Memory B cell (primary cell): ENCODE results near the gene TAC3.
"Not testable (repeated sequence)": the region's sequence is repeated elsewhere in the genome, so short reads cannot be mapped to it uniquely, and the experiment has no call there.

Experiments used
- ATAC-seq: fragments of 150-1000 bp; cut with Tn5 transposase; 2 replicates; pipeline ENCODE4 v1.10.0; 2021; ENCODE audit warnings: low read depth, mild to moderate bottlenecking, moderate library complexity
- DNase-seq, 2 donors: peaks; one replicate each; pipeline ENCODE4 v3.0.0; 2022; ENCODE audit warnings: low spot score in 2 of 2
- H3K27ac Mint-ChIP-seq: one replicate; pipeline ENCODE4 v1.8.0; 2022; ENCODE audit warnings: mild to moderate bottlenecking, moderate library complexity, mixed read lengths
- H3K27me3 Mint-ChIP-seq: one replicate; pipeline ENCODE4 v1.8.0; 2022; ENCODE audit warnings: mixed read lengths
- H3K36me3 Mint-ChIP-seq: one replicate; pipeline ENCODE4 v1.8.0; 2022; ENCODE audit warnings: mild to moderate bottlenecking, mixed read lengths
- H3K4me1 Mint-ChIP-seq: one replicate; pipeline ENCODE4 v1.8.0; 2022; ENCODE audit warnings: mixed read lengths
- H3K4me3 Mint-ChIP-seq: one replicate; pipeline ENCODE4 v1.8.0; 2022; ENCODE audit warnings: mild to moderate bottlenecking, moderate library complexity, mixed read lengths
- H3K9me3 Mint-ChIP-seq: one replicate; pipeline ENCODE4 v1.8.0; 2022; ENCODE audit warnings: mixed read lengths

The TAC3 gene

DNA sequence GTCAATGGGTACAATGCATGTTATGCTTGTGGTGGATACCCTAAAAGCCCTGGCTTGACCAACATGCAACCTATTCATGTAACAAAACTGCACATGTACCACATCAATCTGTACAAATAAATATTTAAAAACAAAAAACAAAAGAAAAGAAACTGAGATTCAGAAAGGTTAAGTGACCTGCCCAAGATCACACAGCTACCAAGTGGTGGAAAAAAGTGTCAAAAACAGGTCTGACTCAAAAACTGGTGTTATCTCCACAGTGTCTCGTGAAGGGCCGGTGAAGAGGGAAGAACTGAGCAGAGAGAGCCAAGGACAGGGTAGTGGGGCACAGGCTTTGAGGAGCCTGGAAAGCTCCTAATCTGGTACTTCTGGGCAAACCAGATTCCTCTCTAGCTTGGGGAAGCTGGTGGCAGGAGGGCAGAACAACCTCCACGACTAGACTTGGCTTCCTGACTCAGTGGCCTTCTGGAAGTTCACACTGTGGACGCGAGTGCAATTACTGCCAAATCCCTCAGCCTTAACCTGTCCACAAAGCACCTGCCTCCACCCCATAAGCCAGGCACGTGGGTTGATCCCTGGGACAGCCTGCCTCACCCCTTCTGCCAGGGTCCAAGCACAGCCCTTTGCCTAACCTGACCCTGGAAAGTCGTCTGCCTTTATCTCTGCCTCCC lies 25.5 kb downstream of the TAC3 start:
- H3K9me3 Mint-ChIP-seq, result no peaks in the 10 kb centered on the region
- no peak for ATAC-seq

DNA sequence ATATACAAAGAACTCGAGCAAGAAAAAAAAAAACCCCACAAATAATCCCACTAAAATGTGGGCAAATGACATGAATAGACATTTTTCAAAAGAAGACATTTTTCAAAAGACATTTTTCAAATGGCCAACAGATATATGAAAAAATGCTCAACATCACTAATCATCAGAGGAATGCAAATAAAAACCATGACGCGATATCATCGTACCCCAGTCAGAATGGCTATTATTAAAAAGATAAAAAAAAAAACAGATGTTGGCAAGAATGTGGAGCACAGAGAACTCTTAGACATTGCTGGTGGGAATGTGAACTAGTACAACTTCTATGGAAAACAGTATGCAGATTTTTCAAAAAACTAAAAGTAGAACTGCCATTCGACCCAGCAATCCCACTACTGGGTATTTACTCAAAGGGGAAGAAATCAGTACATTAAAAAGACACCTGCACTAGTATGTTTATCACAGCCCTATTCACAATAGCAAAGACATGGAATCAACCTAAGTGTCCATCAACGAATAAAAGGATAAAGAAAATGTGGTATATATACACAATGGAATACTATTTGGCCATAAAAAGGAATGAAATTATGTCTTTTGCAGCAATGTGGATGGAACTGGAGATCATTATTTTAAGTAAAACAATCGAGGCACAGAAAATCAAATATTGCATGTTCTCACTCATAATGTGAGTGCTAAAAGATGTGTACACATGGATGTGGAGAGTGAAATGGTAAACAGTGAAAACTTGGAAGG lies 26.3 kb downstream of the TAC3 start:
- no peaks in the 10 kb centered on the region for H3K27me3 Mint-ChIP-seq
- ATAC-seq (no peak), DNase-seq (peak in 1 of 2 donors; percentile 0)
- peaks cover 10% of the 10 kb centered on the region for H3K4me1 Mint-ChIP-seq
- H3K27ac Mint-ChIP-seq, result no peak overlapping the region
- no peaks in the 10 kb centered on the region for H3K9me3 Mint-ChIP-seq
- peaks cover 4% of the 10 kb centered on the region for H3K36me3 Mint-ChIP-seq
- H3K4me3 Mint-ChIP-seq, result no peak overlapping the region

More for the DNA sequence above, 25.5 kb downstream of the TAC3 start:
- no peak for DNase-seq
- Mint-ChIP-seq H3K4me1 (peaks cover 10% of the 10 kb centered on the region), H3K36me3 (peaks cover 5% of the 10 kb centered on the region), H3K4me3 (no peak overlapping the region), H3K27ac (no peak overlapping the region), H3K27me3 (no peaks in the 10 kb centered on the region)

DNA sequence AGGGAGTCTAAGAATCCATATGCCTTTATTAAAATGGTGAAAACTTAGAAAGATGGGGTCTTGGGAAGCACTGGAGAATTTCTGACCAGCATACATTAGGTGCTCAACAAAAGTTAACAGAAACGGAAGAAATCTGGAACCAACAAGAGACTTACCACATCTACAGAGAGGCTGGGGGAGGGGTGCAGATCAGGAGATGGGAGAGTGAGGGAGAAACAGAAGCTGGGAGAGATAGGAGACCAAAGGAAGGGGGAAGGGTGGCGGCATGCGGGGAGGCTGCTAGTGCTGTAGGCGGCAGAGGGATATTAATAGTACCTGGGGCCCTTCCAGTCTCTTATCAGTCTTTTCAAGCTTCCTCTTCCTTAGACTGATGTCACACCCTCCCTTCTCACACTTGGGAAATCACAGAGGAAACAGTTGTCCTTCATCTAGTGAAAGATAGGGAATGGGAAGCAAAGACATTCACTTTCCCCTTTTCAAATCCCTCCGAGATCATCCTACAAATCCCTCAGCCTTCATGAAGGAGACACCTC lies 28.1 kb downstream of the TAC3 start:
- H3K9me3 Mint-ChIP-seq, result no peaks in the 10 kb centered on the region
- H3K27me3 Mint-ChIP-seq, result no peaks in the 10 kb centered on the region
- H3K36me3 Mint-ChIP-seq, result peaks cover 2% of the 10 kb centered on the region
- peaks cover 10% of the 10 kb centered on the region for H3K4me1 Mint-ChIP-seq
- ATAC-seq, result no peak
- no peak overlapping the region for H3K4me3 Mint-ChIP-seq
- DNase-seq, result peak in 1 of 2 donors; percentile 0
- H3K27ac Mint-ChIP-seq, result no peak overlapping the region

DNA sequence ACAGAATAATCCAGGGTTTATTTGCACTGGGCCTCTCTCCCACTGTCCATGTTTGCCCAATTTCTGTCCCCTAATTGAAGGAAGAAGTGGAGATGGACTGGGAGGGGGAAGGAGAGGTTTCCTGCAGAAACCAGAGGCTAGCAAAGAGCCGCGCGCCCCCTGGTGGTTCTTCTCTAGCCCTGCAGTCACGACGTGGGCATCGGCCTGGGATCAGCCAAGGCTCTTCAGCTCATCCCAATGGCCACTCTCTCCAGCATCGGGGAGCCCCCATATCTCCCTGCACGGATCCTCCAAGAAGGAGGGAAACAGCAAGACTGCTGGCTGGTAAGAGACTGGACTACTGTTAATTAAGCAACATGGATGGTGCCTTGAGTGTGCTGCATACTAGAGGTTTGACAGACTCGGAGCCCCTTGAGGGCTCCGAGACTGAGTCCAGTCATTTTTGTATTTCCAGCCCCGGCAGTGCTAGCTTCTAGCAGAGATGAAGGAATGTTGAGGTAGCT lies 28.7 kb downstream of the TAC3 start:
- H3K4me1 Mint-ChIP-seq, result peaks cover 10% of the 10 kb centered on the region
- peak overlapping the region; percentile 35 for H3K4me3 Mint-ChIP-seq
- no peak overlapping the region for H3K27ac Mint-ChIP-seq

DNA sequence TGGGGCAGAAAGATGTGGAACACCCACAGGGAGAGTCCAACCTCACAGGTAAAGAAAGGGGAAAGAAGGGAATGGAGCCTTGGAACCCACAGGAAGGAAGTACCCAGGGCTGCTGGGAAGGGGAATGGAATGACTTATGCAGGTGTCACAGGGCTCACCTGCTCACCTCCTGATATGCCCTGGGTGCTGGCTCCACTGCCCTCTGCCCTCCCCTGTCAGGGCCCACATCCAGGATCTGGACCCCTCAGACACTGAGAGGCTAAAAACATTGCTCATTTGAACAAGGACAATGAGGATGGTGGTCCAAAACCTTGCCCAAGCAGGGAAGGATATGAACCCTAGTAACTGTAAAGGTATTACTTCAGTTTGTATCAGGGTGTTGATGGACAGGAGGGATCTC lies 29.3 kb downstream of the TAC3 start:
- ATAC-seq, result no peak
- DNase-seq, result no peak
- Mint-ChIP-seq H3K36me3 (no peaks in the 10 kb centered on the region), H3K4me3 (peak overlapping the region; percentile 35), H3K4me1 (peaks cover 10% of the 10 kb centered on the region), H3K27ac (no peak overlapping the region), H3K9me3 (no peaks in the 10 kb centered on the region), H3K27me3 (no peaks in the 10 kb centered on the region)

More for the DNA sequence above, 28.7 kb downstream of the TAC3 start:
- no peaks in the 10 kb centered on the region for H3K36me3 Mint-ChIP-seq
- ATAC-seq (peak; percentile 76), DNase-seq (peak; percentile 69 to 73)
- no peaks in the 10 kb centered on the region for H3K27me3 Mint-ChIP-seq
- no peaks in the 10 kb centered on the region for H3K9me3 Mint-ChIP-seq

DNA sequence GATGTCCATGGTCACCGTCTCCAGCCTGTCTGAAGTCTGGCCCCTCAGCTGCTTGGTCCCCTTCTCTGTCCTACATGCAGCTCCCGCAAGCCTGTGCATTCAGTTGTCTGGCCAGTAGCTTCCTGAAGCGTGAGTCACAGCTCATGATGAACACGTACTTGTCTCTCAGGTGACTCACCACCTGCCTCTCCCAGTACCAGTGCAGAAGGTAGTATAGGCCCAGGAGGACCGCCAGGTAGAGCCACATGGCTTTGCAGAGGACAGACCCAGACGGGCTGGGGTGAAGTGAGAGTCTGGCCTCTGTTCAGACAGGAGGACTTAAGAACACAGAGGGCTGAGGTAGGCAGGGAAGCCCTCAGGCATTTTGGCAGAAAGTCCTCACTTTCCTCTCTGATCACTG lies 30.6 kb downstream of the TAC3 start:
- not testable (repeated sequence) for H3K27ac Mint-ChIP-seq, H3K4me3 Mint-ChIP-seq, H3K36me3 Mint-ChIP-seq, DNase-seq, H3K27me3 Mint-ChIP-seq, H3K4me1 Mint-ChIP-seq, ATAC-seq, H3K9me3 Mint-ChIP-seq

DNA sequence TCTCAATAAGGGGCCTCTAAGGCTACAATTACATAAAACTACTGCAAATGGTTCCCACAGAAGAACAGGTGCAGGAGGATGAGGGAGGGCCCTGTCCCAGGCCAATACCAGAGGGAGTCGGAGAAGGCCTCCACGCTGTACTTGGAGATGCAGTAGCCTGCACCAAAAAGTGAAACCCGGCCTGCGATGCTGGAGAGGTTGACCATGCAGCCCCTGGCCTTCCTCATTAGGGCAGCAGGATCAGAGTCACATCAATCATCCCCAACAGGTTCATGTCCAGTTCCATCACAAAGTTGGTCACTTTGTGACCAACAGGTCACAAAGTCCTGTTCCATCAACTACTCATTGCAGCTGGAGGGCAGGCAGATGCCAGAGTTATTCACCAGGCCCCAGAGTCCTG lies 32.9 kb downstream of the TAC3 start:
- DNase-seq, result no peak
- ATAC-seq, result no peak
- Mint-ChIP-seq H3K4me3 (no peak overlapping the region), H3K36me3 (no peaks in the 10 kb centered on the region), H3K27ac (no peak overlapping the region), H3K9me3 (no peaks in the 10 kb centered on the region), H3K27me3 (no peaks in the 10 kb centered on the region), H3K4me1 (peaks cover 5% of the 10 kb centered on the region)

DNA sequence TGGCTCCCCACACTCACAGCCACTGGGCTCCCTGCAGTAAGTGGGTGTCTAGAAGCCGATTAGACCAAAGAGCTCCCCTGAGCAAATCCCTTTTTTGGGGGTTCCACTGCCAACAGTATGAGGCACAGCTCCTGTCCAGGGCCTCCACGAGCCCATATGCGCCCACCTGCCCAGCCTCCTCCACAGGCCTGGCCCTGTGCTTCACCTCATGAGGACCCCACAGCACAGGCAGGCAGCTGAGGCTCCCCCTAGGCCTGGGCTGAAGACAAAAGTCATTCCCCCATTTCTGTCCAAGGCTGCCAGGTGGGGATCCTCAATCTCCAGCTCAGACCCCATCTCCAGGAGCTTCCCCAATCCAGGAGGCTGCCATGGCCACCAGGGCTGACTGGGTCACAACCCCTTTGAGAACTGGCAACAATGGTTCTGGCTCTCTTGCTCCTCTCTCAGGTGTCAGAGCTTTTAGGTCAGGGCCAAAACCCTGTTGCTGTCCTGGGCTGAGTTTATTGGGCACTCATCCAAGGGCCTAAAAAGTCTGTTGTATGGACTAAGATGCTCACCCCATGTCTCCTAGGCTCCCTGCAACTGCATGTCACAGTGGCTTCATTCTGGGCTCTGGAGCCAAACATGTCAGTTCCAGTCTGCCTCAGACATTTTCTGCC lies 33.6 kb downstream of the TAC3 start:
- not testable (repeated sequence) for H3K27ac Mint-ChIP-seq, H3K36me3 Mint-ChIP-seq, H3K4me3 Mint-ChIP-seq, DNase-seq, H3K4me1 Mint-ChIP-seq, H3K27me3 Mint-ChIP-seq, H3K9me3 Mint-ChIP-seq, ATAC-seq

DNA sequence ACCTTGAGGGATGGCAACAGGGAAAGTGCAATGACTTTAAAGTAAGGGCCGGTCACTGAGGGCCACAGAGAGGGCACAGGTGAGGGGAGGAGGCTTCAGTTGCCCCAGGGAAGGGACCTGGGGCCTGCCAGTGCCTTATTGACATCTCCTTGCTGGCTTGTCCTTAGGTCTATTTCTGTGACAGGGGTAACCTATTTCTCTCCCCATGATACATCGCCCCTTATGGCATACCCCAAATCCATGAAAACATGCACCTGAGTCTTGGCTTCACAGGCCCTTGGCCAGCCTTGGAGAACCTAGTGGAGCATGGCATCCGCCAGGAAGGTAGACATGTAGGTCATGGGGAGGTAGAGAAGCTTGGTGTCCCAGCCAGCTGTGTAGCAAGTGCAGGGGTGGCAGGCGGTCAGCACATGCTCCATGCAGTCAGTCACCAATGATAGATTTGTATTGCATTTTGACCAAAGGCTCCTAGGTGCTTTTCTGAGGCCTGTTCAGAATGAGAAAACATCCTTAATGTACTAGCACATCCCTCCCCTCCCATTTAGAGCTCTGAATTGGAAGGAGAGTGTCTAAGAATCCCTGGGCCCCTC lies 35.3 kb downstream of the TAC3 start:
- H3K4me1 Mint-ChIP-seq, result no peaks in the 10 kb centered on the region
- no peak overlapping the region for H3K4me3 Mint-ChIP-seq

DNA sequence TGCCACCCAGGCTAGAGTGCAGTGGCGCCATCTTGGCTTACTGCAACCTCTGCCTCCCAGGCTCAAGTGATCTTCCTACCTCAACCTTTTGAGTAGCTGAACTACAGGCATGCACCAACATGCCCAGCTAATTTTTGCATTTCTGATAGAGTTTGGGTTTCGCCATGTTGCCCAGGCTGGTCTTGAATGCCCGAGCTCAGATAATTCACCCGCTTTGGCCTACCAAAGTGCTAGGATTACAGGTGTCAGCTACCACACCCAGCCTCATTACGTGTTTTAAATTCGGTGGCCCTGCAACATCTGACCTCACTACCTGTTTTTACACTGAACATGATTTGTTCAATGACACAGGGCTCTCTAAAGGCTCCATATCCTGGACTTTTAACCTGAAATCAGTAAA lies 36.1 kb downstream of the TAC3 start:
- no peak for DNase-seq
- Mint-ChIP-seq H3K4me3 (no peak overlapping the region), H3K9me3 (no peaks in the 10 kb centered on the region), H3K27ac (no peak overlapping the region), H3K27me3 (no peaks in the 10 kb centered on the region), H3K4me1 (no peaks in the 10 kb centered on the region), H3K36me3 (peaks cover 4% of the 10 kb centered on the region)
- no peak for ATAC-seq

More for the DNA sequence above, 35.3 kb downstream of the TAC3 start:
- Mint-ChIP-seq H3K36me3 (peaks cover 4% of the 10 kb centered on the region), H3K9me3 (no peaks in the 10 kb centered on the region), H3K27me3 (no peaks in the 10 kb centered on the region), H3K27ac (no peak overlapping the region)
- no peak for DNase-seq
- no peak for ATAC-seq

DNA sequence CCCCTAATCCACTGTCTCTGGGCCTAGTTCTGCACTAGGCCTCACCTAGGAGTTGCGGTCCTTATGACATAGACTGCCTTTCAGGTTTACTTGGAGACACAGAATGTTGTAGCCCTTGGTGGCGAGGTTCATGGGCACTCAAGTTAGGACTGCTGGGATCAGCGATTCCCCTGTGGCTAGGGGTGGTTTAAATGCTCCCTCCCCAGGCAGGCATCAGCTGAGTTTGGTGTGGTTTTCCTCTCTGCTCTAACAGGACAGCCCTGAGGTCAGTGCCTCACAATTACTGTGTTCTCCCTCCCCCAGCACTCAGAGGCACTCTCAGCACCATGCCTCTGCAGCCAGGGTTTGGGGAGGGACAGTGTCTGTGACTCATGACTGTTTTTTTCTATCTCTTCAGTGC lies 36.7 kb downstream of the TAC3 start:
- ATAC-seq, result no peak
- no peak for DNase-seq
- Mint-ChIP-seq H3K27ac (no peak overlapping the region), H3K9me3 (no peaks in the 10 kb centered on the region), H3K4me1 (no peaks in the 10 kb centered on the region), H3K4me3 (no peak overlapping the region), H3K36me3 (peaks cover 4% of the 10 kb centered on the region), H3K27me3 (no peaks in the 10 kb centered on the region)

DNA sequence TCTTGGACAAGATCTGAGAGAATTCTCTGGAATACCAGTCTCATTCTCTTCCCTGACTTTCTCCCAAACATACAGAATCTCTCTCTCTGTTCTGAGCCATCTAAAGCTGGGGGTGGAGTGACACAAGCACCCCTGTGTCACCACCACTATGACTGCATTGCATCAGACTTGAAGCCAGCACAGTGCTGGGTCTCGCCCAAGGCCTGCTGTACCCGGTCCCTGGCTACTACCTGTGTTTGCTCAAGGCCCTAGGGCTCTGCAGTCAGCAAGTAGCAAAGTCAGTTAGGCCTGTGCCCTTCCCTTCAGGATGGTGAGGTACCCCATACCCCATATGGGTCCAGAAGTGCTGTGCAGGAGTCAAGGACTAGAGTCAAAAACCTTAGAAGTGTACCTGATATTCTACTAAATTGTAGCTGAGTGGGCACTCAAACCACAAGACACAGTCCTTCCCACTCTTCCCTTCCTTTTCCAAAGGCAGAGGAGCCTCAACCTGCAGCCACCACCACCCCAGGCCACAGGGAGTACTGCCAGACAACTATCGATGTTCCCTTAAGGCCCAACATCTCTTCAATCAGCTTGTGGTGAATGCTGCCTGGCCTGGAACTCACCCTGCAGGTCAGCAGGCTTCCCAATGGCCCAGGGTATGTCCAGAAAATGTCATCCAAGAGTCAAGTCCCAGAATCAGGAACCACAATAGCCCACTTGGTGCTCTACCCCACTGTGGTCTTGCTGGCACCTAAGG lies 37.8 kb downstream of the TAC3 start:
- no peak for DNase-seq
- no peak for ATAC-seq
- Mint-ChIP-seq H3K9me3 (no peaks in the 10 kb centered on the region), H3K27ac (no peak overlapping the region), H3K4me1 (no peaks in the 10 kb centered on the region), H3K4me3 (no peak overlapping the region), H3K36me3 (peaks cover 4% of the 10 kb centered on the region), H3K27me3 (no peaks in the 10 kb centered on the region)

DNA sequence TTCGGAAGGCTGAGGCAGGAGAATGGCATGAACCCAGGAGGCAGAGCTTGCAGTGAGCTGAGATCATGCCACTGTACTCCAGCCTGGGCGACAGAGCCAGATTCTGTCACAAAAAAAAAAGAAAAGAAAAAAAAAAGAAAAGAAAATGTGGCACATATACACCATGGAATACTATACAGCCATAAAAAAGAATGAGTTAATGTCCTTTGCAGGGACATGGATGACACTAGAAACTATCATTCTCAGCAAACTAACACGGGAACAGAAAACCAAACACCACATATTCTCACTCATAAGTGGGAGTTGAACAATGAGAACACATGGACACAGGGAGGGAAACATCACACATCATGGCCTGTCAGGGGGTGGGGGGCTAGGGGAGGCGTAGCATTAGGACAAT lies 39.0 kb downstream of the TAC3 start:
- not testable (repeated sequence) for ATAC-seq

More for the DNA sequence above, 39.0 kb downstream of the TAC3 start:
- not testable (repeated sequence) for H3K27me3 Mint-ChIP-seq, H3K36me3 Mint-ChIP-seq, H3K4me3 Mint-ChIP-seq, DNase-seq, H3K4me1 Mint-ChIP-seq, H3K27ac Mint-ChIP-seq, H3K9me3 Mint-ChIP-seq
